Thyroid gland (tissue), 4 donors: ENCODE data around the gene TMPRSS6. TPM values are rescaled to one million over a fixed set of nuclear protein-coding genes. Genes with fewer than 3 reads are reported as not detected.

Source experiments
- DNase-seq, 2 donors: peaks; one replicate each; pipeline ENCODE4 v3.0.0-alpha.2; 2019
- H3K27ac ChIP-seq, 3 donors: fragments of 200-600 bp; sonication (generic); 1 replicate in 2 of 3; 2 replicates in 1 of 3; pipeline ENCODE4 v1.5.1; 2016 to 2019; ENCODE audit warnings: mild to moderate bottlenecking in 1 of 3, moderate library complexity in 1 of 3
- H3K27me3 ChIP-seq: fragments of 200-600 bp; sonication (generic); one replicate; pipeline ENCODE4 v1.5.1; 2019
- H3K36me3 ChIP-seq, 2 donors: fragments of 200-600 bp; sonication (generic); one replicate each; pipeline ENCODE4 v1.5.1; 2016 to 2019
- H3K4me1 ChIP-seq, 2 donors: fragments of 200-600 bp; sonication (generic); one replicate each; pipeline ENCODE4 v1.5.1; 2017 to 2019
- H3K4me3 ChIP-seq, 3 donors: fragments of 200-600 bp; sonication (generic); replicated peaks in 1 of 3; 1 replicate in 2 of 3; 2 replicates in 1 of 3; pipeline ENCODE4 v1.5.1; 2016; ENCODE audit warnings: mild to moderate bottlenecking in 1 of 3
- H3K9me3 ChIP-seq: fragments of 200-600 bp; sonication (generic); one replicate; pipeline ENCODE4 v1.5.1; 2017
- CTCF ChIP-seq, 6 experiments: fragments of 200-600 bp in 3 of 6; fragments of 450-650 bp in 3 of 6; sonication (generic) in 3 of 6; IDR thresholded peaks; one replicate each; pipeline ENCODE4 v1.5.1; 2016 to 2019; ENCODE audit warnings: antibody characterized with exemption in 6 of 6, mild to moderate bottlenecking in 2 of 6, inconsistent platforms in 1 of 6, moderate library complexity in 1 of 6
- POLR2A ChIP-seq, 2 donors: fragments of 450-650 bp; IDR thresholded peaks; one replicate each; pipeline ENCODE4 v1.6.1; 2017; ENCODE audit warnings: antibody characterized with exemption in 2 of 2, mild to moderate bottlenecking in 2 of 2, moderate library complexity in 1 of 2
- WGBS, 2 donors: methylation state at CpG; one replicate each; pipeline ENCODE4 v1.1.5; 2017; 5-methylcytosine and 5-hydroxymethylcytosine counted together
- intact Hi-C: fragments of 100-400 bp; cut with DNase I; formaldehyde crosslinking; loops from one replicate; pipeline ENCODE4 v1.15.1; 2023
- total RNA-seq, 4 donors: library from RNA; depleted of rRNA; stranded (reverse); fragments of >200 nt; gene quantifications; one replicate each; pipeline ENCODE4 v1.2.3, GENCODE V29; 2016

The TMPRSS6 gene
- total RNA-seq, result under 1 TPM in 1 of 4 donors, not detected in 3; 0.50 TPM

DNA sequence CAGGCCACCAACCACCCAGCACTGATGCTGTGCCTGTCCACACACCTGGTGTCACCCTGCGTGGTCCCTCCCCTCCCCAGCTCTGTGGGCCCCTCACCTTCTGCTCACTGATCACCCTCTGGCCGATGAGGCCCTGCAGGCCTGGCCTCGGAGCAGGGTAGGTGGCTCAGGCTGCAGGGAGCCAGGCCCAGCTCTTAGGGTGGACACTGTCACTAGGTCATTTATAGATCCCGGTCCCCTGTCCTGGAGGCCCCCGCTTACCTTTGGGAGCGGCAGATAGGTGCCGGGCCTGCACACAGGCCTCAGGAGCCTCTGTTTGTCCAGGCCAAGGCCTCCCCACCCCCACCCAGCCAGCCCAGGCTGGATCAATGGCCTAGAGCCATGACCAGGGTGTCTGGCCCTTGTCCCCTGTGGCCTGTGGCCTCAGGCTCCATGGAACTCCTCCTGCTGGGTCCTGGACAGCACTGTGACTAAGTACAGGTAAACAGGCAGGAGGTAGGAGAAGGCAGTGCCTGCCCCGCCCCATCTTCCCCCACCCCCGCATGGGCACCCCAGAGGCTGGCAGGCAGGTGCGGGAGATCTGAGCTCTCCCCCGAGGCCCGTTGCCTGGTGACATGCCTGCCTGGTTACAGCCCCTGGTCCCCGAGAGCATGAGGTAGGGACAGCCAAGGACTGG, at the start of gene TMPRSS6:
TSS of gene TMPRSS6 (minus strand) at position 472 of the 676 bp plus-strand sequence. CDS start 6,296 bp downstream, outside the sequence.
- Histone ChIP-seq H3K9me3 (no peaks in the 10 kb centered on the region), H3K4me3 (no peak within 1 kb of the TSS), H3K36me3 (no peaks in the 10 kb centered on the region), H3K27me3 (no peaks in the 10 kb centered on the region), H3K27ac (no peak within 1 kb of the TSS), H3K4me1 (no peaks in the 10 kb centered on the region)
- intact Hi-C loops, result no loop called here
- 74 to 84% methylated on average over 5 to 11 of the region's 13 CpGs for WGBS, 2 donors
- no peak for DNase-seq
- no peak for TF ChIP-seq CTCF (IDR thresholded peaks at IDR 0.05)
- no peak for TF ChIP-seq POLR2A (IDR thresholded peaks at IDR 0.05)

DNA sequence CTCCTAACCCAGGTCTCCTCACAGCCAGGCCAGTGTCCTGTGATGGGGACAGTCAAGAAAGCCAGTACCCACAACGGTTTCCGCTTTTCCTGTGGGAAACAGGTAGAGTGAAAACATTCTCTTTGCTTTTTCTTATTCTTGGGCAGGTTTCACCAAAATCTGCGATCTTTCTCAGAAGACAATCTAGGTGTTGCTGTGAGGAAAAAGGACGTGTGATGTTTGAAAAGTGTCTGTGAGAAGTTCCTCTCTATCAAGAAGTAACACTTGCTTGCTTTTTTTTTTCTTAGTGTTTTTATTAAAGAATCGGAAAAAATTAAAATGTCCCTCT, 49.4 kb upstream of the TMPRSS6 start:
- Histone ChIP-seq H3K36me3 (no peaks in the 10 kb centered on the region), H3K4me3 (no peak overlapping the region), H3K4me1 (no peaks in the 10 kb centered on the region), H3K27me3 (no peaks in the 10 kb centered on the region), H3K9me3 (no peaks in the 10 kb centered on the region), H3K27ac (no peak overlapping the region)
- intact Hi-C loops, result no loop called here
- no peak for TF ChIP-seq CTCF (IDR thresholded peaks at IDR 0.05)
- no peak for TF ChIP-seq POLR2A (IDR thresholded peaks at IDR 0.05)
- DNase-seq, result no peak
- WGBS, 2 donors, result 83 to 84% methylated on average over 5 of the region's 5 CpGs

GRCh38 chr22:37157516-37158285, 48.2 kb upstream of the TMPRSS6 start:
- no peaks in the 10 kb centered on the region for H3K36me3 ChIP-seq
- H3K27me3 ChIP-seq, result no peaks in the 10 kb centered on the region
- H3K27ac ChIP-seq, result no peak overlapping the region
- H3K4me3 ChIP-seq, result no peak overlapping the region
- no peak for DNase-seq
- 83 to 88% methylated on average over 13 of the region's 13 CpGs for WGBS, 2 donors
- no peaks in the 10 kb centered on the region for H3K9me3 ChIP-seq
- intact Hi-C loops, result no loop called here
- TF ChIP-seq POLR2A (IDR thresholded peaks at IDR 0.05) (no peak), CTCF (IDR thresholded peaks at IDR 0.05) (no peak)
- no peaks in the 10 kb centered on the region for H3K4me1 ChIP-seq

DNA sequence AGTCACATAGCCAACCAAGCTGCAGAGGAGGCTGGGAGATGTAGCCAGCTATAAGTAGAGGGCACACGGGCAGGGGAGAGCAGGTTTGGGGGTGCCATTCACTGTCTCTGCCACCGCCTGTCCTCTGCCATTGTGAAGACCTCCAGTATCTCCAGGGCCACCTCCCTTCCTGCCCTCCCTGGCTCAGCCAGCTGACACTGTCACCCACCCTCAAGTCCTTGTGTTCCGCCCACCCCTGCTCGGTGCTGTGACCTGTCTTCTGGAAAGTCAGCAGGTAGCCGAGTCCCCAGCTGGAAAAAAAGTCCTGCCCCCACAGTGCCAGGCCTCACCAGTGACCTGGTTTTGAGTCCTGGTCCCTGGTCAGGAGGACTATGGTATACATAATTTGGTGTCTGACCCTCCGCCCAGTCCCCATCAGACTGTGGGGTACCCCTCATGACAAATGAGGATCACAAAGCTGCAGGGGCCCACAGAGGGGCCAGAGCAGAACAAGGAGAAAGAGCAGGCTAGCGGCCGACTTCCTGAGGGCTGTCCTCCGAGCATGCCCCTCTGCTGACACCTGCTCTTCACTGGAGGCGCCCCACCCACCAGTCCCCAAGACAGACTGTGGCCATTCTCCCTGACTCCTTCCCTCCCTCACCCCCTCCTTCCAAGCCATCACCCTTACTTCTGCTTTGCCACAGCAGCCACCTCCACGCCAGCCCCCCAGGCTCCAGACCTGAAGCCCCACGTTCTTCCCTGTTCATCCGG, 47.3 kb upstream of the TMPRSS6 start:
- TF ChIP-seq POLR2A (IDR thresholded peaks at IDR 0.05), result no peak
- TF ChIP-seq CTCF (IDR thresholded peaks at IDR 0.05), result no peak
- Histone ChIP-seq H3K4me3 (no peak overlapping the region), H3K9me3 (no peaks in the 10 kb centered on the region), H3K4me1 (no peaks in the 10 kb centered on the region), H3K27me3 (no peaks in the 10 kb centered on the region), H3K27ac (no peak overlapping the region), H3K36me3 (no peaks in the 10 kb centered on the region)
- DNase-seq, result no peak
- intact Hi-C loops, result no loop called here
- WGBS, 2 donors, result 83 to 88% methylated on average over 13 of the region's 13 CpGs
